H1 (cell line): ENCODE data around the gene TNRC6C. TPM values are rescaled to one million over a fixed set of nuclear protein-coding genes. Genes with fewer than 3 reads are reported as not detected.
A peak's percentile ranks its signal among the peaks of the same experiment; 100 is the strongest.

Experiments used
- CTCF ChIA-PET: fragments of 300-600 bp; sonication (Branson Sonifier 250); formaldehyde crosslinking; loops from one replicate; lab custom pipeline; 2021; ENCODE audit not compliant: partially characterized antibody; lab: Charles Lee
- POLR2A ChIA-PET: fragments of 300-600 bp; sonication (Branson Sonifier 250); formaldehyde crosslinking; loops from one replicate; lab custom pipeline; 2021; ENCODE audit warnings: inconsistent platforms; ENCODE audit not compliant: partially characterized antibody; lab: Charles Lee
- DNase-seq, 2 experiments: peaks; one replicate each; pipeline versions ENCODE4 v3.0.0 to v3.0.0-alpha.2; 2010 to 2022; ENCODE audit warnings: low spot score in 2 of 2, low read depth in 1 of 2, mixed read lengths in 1 of 2
- FAIRE-seq: peaks from 2 replicates; lab custom pipeline; 2011; peaks lifted over from hg19 to GRCh38; lab: Jason Lieb, UNC
- H2AFZ ChIP-seq: 2 replicates; pipeline ENCODE4 v1.8.1; 2012; ENCODE audit warnings: low read length, inconsistent platforms
- H2AK5ac ChIP-seq: 2 replicates; pipeline ENCODE4 v1.6.1; 2013; ENCODE audit warnings: low read depth, low read length
- H2BK120ac ChIP-seq: replicated peaks from 2 replicates; pipeline ENCODE3; 2013; ENCODE audit warnings: low read depth, low read length, inconsistent platforms
- H2BK12ac ChIP-seq: 2 replicates; pipeline ENCODE4 v1.6.1; 2013; ENCODE audit warnings: low read depth, low read length
- H2BK15ac ChIP-seq: 2 replicates; pipeline ENCODE4 v1.6.1; 2013; ENCODE audit warnings: low read length
- H2BK20ac ChIP-seq: 2 replicates; pipeline ENCODE4 v1.6.1; 2013; ENCODE audit warnings: low read length
- H2BK5ac ChIP-seq: 2 replicates; pipeline ENCODE4 v1.6.1; 2013; ENCODE audit warnings: low read depth, low read length
- H3K14ac ChIP-seq: 2 replicates; pipeline ENCODE4 v1.6.1; 2013; ENCODE audit warnings: inconsistent platforms; ENCODE audit not compliant: insufficient read length
- H3K18ac ChIP-seq: 2 replicates; pipeline ENCODE4 v1.6.1; 2013; ENCODE audit warnings: low read length; ENCODE audit errors: extremely low read depth
- H3K23ac ChIP-seq: 2 replicates; pipeline ENCODE4 v1.6.1; 2013; ENCODE audit warnings: inconsistent platforms; ENCODE audit not compliant: insufficient read length
- H3K23me2 ChIP-seq: 2 replicates; pipeline ENCODE4 v1.6.1; 2013; ENCODE audit warnings: low read depth, low read length
- H3K27ac ChIP-seq: 2 replicates; pipeline ENCODE4 v1.6.1; 2011; ENCODE audit warnings: low read depth, low read length, inconsistent platforms
- H3K27me3 ChIP-seq, 4 experiments: replicated peaks in 1 of 4; 1 replicate in 1 of 4; 2 replicates in 3 of 4; pipeline versions ENCODE4 v1.6.1 to v1.8.1; 2011 to 2013; ENCODE audit warnings: low read length in 3 of 4, mild to moderate bottlenecking in 3 of 4, inconsistent platforms in 2 of 4, mixed read lengths in 2 of 4, moderate library complexity in 1 of 4; ENCODE audit not compliant: control insufficient read depth in 3 of 4, insufficient read depth in 3 of 4; ENCODE audit errors: extremely low read depth in 1 of 4
- H3K36me3 ChIP-seq, 4 experiments: 2 replicates each; pipeline versions ENCODE4 v1.6.1 to v1.8.1; 2011 to 2013; ENCODE audit warnings: mild to moderate bottlenecking in 4 of 4, low read length in 3 of 4, moderate library complexity in 2 of 4, control low read depth in 1 of 4, inconsistent platforms in 1 of 4; ENCODE audit not compliant: insufficient read depth in 4 of 4, control insufficient read depth in 2 of 4
- H3K4ac ChIP-seq: replicated peaks from 2 replicates; pipeline ENCODE3; 2013; ENCODE audit warnings: low read length, low read depth, mixed read lengths, inconsistent platforms; ENCODE audit not compliant: insufficient read length
- H3K4me1 ChIP-seq, 4 experiments: replicated peaks in 1 of 4; 1 replicate in 1 of 4; 2 replicates in 3 of 4; pipeline versions ENCODE4 v1.6.1 to v1.8.1; 2011 to 2013; ENCODE audit warnings: low read length in 3 of 4, inconsistent platforms in 2 of 4, mixed read lengths in 1 of 4; ENCODE audit not compliant: insufficient read depth in 4 of 4, control insufficient read depth in 3 of 4
- H3K4me2 ChIP-seq, 2 experiments: 2 replicates each; pipeline versions ENCODE4 v1.6.1 to v1.8.1; 2011 to 2013; ENCODE audit warnings: low read depth in 2 of 2, low read length in 2 of 2, control low read depth in 1 of 2, inconsistent platforms in 1 of 2, mild to moderate bottlenecking in 1 of 2; ENCODE audit not compliant: insufficient read depth in 1 of 2
- H3K4me3 ChIP-seq, 4 experiments: fragments of 200-600, 300-600 bp in 1 of 4; sonication (generic), shearing (Covaris generic), sonication (Bioruptor Twin) in 1 of 4; 2 replicates each; pipeline versions ENCODE4 v1.5.1 to v1.8.1; 2011 to 2016; ENCODE audit warnings: low read length in 4 of 4, low read depth in 3 of 4, control low read depth in 2 of 4, inconsistent platforms in 2 of 4, mild to moderate bottlenecking in 2 of 4, mixed read lengths in 1 of 4, moderate library complexity in 1 of 4; ENCODE audit not compliant: insufficient read depth in 2 of 4; ENCODE audit errors: extremely low read depth in 1 of 4
- H3K56ac ChIP-seq: replicated peaks from 2 replicates; pipeline ENCODE3; 2013; ENCODE audit warnings: low read depth, mild to moderate bottlenecking, mixed read lengths, low read length, inconsistent platforms; ENCODE audit not compliant: insufficient read length
- H3K79me1 ChIP-seq: 2 replicates; pipeline ENCODE4 v1.6.1; 2013; ENCODE audit warnings: low read depth, low read length, control low read depth
- H3K79me2 ChIP-seq, 2 experiments: 2 replicates each; pipeline versions ENCODE4 v1.6.1 to v1.8.1; 2012 to 2013; ENCODE audit warnings: low read length in 2 of 2, mild to moderate bottlenecking in 2 of 2, inconsistent platforms in 1 of 2; ENCODE audit not compliant: insufficient read depth in 2 of 2, control insufficient read depth in 1 of 2
- H3K9ac ChIP-seq, 4 experiments: replicated peaks in 1 of 4; 1 replicate in 1 of 4; 2 replicates in 3 of 4; pipeline versions ENCODE4 v1.6.1 to v1.8.1; 2011 to 2013; ENCODE audit warnings: low read depth in 3 of 4, low read length in 3 of 4, control low read depth in 2 of 4, mild to moderate bottlenecking in 2 of 4, moderate library complexity in 2 of 4, inconsistent platforms in 1 of 4; ENCODE audit errors: extremely low read depth in 1 of 4
- H3K9me3 ChIP-seq, 2 experiments: 2 replicates each; pipeline versions ENCODE4 v1.6.1 to v1.8.1; 2012 to 2013; ENCODE audit warnings: mild to moderate bottlenecking in 2 of 2, moderate library complexity in 2 of 2, control low read depth in 1 of 2, inconsistent platforms in 1 of 2, low read depth in 1 of 2, low read length in 1 of 2, mixed read lengths in 1 of 2; ENCODE audit not compliant: insufficient read depth in 2 of 2
- H4K20me1 ChIP-seq, 2 experiments: replicated peaks in 1 of 2; 2 replicates each; pipeline versions ENCODE3 to v1.8.1; 2011 to 2013; ENCODE audit warnings: inconsistent platforms in 2 of 2, low read length in 2 of 2, mild to moderate bottlenecking in 1 of 2; ENCODE audit not compliant: insufficient read depth in 2 of 2, control insufficient read depth in 1 of 2
- H4K5ac ChIP-seq: 2 replicates; pipeline ENCODE4 v1.6.1; 2013; ENCODE audit warnings: low read length, low read depth, mixed read lengths, inconsistent platforms; ENCODE audit not compliant: insufficient read length
- H4K8ac ChIP-seq: 2 replicates; pipeline ENCODE4 v1.8.0; 2013; ENCODE audit warnings: mild to moderate bottlenecking, moderate library complexity, low read length, inconsistent platforms; ENCODE audit not compliant: insufficient read depth; ENCODE audit errors: extremely low read depth
- H4K91ac ChIP-seq: replicated peaks from 2 replicates; pipeline ENCODE3; 2013; ENCODE audit warnings: low read length, mixed read lengths, inconsistent platforms; ENCODE audit not compliant: insufficient read length
- BACH1 ChIP-seq: IDR thresholded peaks from 2 replicates; pipeline ENCODE4 v1.6.1; 2012; ENCODE audit warnings: low read length, improper control_type of control experiment
- CBX8 ChIP-seq: fragments of 300-800, 300-1000 bp; sonication (generic); IDR thresholded peaks from 2 replicates; pipeline ENCODE4 v1.7.1; 2016; ENCODE audit warnings: low read depth, low read length, borderline replicate concordance
- CHD2 ChIP-seq: IDR thresholded peaks from 2 replicates; pipeline ENCODE4 v1.6.1; 2012; ENCODE audit warnings: low read length, improper control_type of control experiment
- CTBP2 ChIP-seq: IDR thresholded peaks from 2 replicates; pipeline ENCODE4 v1.7.0; 2011; ENCODE audit warnings: borderline replicate concordance, mild to moderate bottlenecking, moderate library complexity, mixed read lengths, low read length; ENCODE audit not compliant: insufficient read depth, insufficient read length
- EP300 ChIP-seq, 2 experiments: IDR thresholded peaks; 1 replicate in 1 of 2; 2 replicates in 1 of 2; pipeline ENCODE4 v1.6.1; 2011 to 2012; ENCODE audit warnings: low read depth in 2 of 2, low read length in 2 of 2, mild to moderate bottlenecking in 2 of 2, borderline replicate concordance in 1 of 2, inconsistent platforms in 1 of 2, moderate library complexity in 1 of 2
- HDAC2 ChIP-seq, 2 experiments: fragments of 300-600 bp in 1 of 2; sonication (generic) in 1 of 2; IDR thresholded peaks; 2 replicates each; pipeline ENCODE4 v1.6.1; 2011 to 2012; ENCODE audit warnings: low read depth in 2 of 2, low read length in 2 of 2, mild to moderate bottlenecking in 2 of 2, moderate library complexity in 2 of 2, borderline replicate concordance in 1 of 2, inconsistent platforms in 1 of 2
- MAFK ChIP-seq: IDR thresholded peaks from 2 replicates; pipeline ENCODE4 v1.6.1; 2012; ENCODE audit warnings: low read depth, mild to moderate bottlenecking, improper control_type of control experiment, low read length
- SIRT6 ChIP-seq: IDR thresholded peaks from one replicate; pipeline ENCODE4 v1.7.1; 2012; ENCODE audit warnings: low read length, inconsistent platforms
- WGBS, 2 experiments: shearing (Covaris generic) in 1 of 2; methylation state at CpG; one replicate each; pipeline versions ENCODE4 v1.1.6 to v1.1.7; 2013 to 2015; ENCODE audit warnings: low lambda C conversion rate in 2 of 2, mixed read lengths in 2 of 2, inconsistent platforms in 1 of 2, low coverage in 1 of 2, missing lambda C conversion rate in 1 of 2; ENCODE audit not compliant: insufficient replicate concordance in 2 of 2, insufficient coverage in 1 of 2, insufficient read length in 1 of 2; ENCODE audit errors: extremely low coverage in 1 of 2, missing lambda C conversion rate in 1 of 2; 5-methylcytosine and 5-hydroxymethylcytosine counted together
- polyA plus RNA-seq, 7 experiments: library from polyadenylated mRNA; depleted of rRNA in 3 of 7; stranded (reverse) in 5 of 7; unstranded in 2 of 7; fragments of >200 nt in 5 of 7; fragments of 200-250 nt in 2 of 7; gene quantifications; 1 replicate in 5 of 7; 2 replicates in 1 of 7; 4 replicates in 1 of 7; pipeline versions ENCODE4 v1.2.1 to v1.2.3, GENCODE V29; 2011 to 2013; ENCODE audit warnings: missing spikeins in 2 of 7, mixed read lengths in 2 of 7
- total RNA-seq: library from RNA; stranded (reverse); fragmentation: NEBNext Ultra II Directional; extraction: Animal tissue kit (Norgen Biotek cat#: 25700); gene quantifications from 2 replicates; pipeline ENCODE4 v1.2.1, GENCODE V29; 2021

TNRC6C gene
- total and polyA plus RNA-seq, 2 of the 8 experiments (the other 6 are each of a cell fraction or from before 2014, with no cell fraction given), result 2.8 to 28.9 TPM

DNA sequence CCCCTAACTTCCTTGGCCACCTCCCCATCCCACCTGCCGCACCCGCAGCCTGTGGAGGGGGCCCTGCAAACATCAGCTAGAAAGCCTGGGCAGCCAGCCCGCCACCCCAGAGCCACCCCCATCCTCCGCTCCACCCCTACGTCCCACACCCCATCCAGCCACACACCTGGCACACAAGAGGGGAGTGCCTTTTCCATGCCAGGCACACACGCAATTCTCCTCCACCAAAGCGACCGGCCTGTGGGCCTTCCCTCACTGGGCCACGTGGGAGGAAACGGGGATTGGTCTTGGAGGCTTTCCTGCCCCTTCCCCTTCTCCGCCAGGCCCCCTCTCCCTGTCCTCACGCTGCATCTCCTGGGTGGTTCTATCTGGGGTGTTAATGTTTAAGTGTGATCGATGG, 48.7 kb upstream of the TNRC6C start:
- H3K79me1 ChIP-seq, result no peaks in the 10 kb centered on the region
- H3K56ac ChIP-seq, result no peak overlapping the region
- H3K4me2 ChIP-seq, result no peak overlapping the region
- H2AK5ac ChIP-seq, result no peak overlapping the region
- no peak overlapping the region for H3K14ac ChIP-seq
- H2BK12ac ChIP-seq, result no peak overlapping the region
- no peak overlapping the region; the same call in 1 of the 2 replicates for H3K18ac ChIP-seq
- DNase-seq (no peak), FAIRE-seq (no peak)
- H2BK5ac ChIP-seq, result no peak overlapping the region
- ChIA-PET CTCF (interaction anchor here (1.9 kb wide), 1 partner anchor 17 kb away, joined by 5 read pairs; no protein-coding TSS in a partner anchor), POLR2A (interaction anchor here (1.6 kb wide), 2 partner anchors 18 to 48 kb away, joined by 6 read pairs; partner anchors contain the start of gene TNRC6C)
- H4K8ac ChIP-seq, result peak overlapping the region; percentile 7; the same call in 1 of the 2 replicates
- no peak overlapping the region for H2BK120ac ChIP-seq
- H3K23me2 ChIP-seq, result peaks cover 1% of the 10 kb centered on the region; the same call in 1 of the 2 replicates
- no peaks in the 10 kb centered on the region for H3K79me2 ChIP-seq
- no peak overlapping the region for H4K5ac ChIP-seq
- H2BK15ac ChIP-seq, result no peak overlapping the region
- no peak overlapping the region for H2BK20ac ChIP-seq
- H3K4ac ChIP-seq, result no peak overlapping the region
- H4K91ac ChIP-seq, result no peak overlapping the region
- H3K9ac ChIP-seq, result no peak overlapping the region
- 93% methylated on average over 10 of the region's 13 CpGs; no CpG with 5 or more reads in 1 of the 2 experiments for WGBS, 2 experiments
- no peak overlapping the region for H2AFZ ChIP-seq
- no peak overlapping the region for H3K23ac ChIP-seq
- H4K20me1 ChIP-seq, result no peaks in the 10 kb centered on the region
- TF ChIP-seq CHD2 (no peak), EP300 (IDR thresholded peaks at IDR 0.05; ENCODE audit: borderline replicate concordance in 1 of 2, low read depth in 2 of 2, low read length in 2 of 2) (no peak), MAFK (no peak), BACH1 (no peak), CTBP2 (no peak), HDAC2 (IDR thresholded peaks at IDR 0.05; ENCODE audit: borderline replicate concordance in 1 of 2, low read depth in 2 of 2, low read length in 2 of 2) (no peak), CBX8 (no peak), SIRT6 (no peak)
- no peak overlapping the region for H3K4me3 ChIP-seq
- peaks cover 0 to 8% (median under 1%) of the 10 kb centered on the region in 4 experiments; a peak in 3 of 7 replicates for H3K4me1 ChIP-seq
- H3K36me3 ChIP-seq, result no peaks in the 10 kb centered on the region
- H3K9me3 ChIP-seq, result no peaks in the 10 kb centered on the region
- H3K27ac ChIP-seq, result no peak overlapping the region
- H3K27me3 ChIP-seq, result 0 out of 7 replicates have a peak, but pooled peaks cover 0 to 2% (median 0%) of the 10 kb centered on the region in 4 experiments
